Esophagus muscularis mucosa (tissue), 3 donors: ENCODE data around the gene C19orf53.

ENCODE experiments used
- CTCF ChIP-seq, 3 experiments: fragments of 200-600 bp in 2 of 3; fragments of 450-650 bp in 1 of 3; sonication (generic) in 2 of 3; IDR thresholded peaks; one replicate each; pipeline ENCODE4 v1.5.1; 2017 to 2019; ENCODE audit warnings: antibody characterized with exemption in 3 of 3, mild to moderate bottlenecking in 2 of 3, moderate library complexity in 1 of 3
- POLR2A ChIP-seq: fragments of 450-650 bp; IDR thresholded peaks from one replicate; pipeline ENCODE4 v1.6.1; 2017; ENCODE audit warnings: antibody characterized with exemption, moderate library complexity, mild to moderate bottlenecking, low read depth

GRCh38 chr19:13727798-13728197 is 46.5 kb upstream of the C19orf53 start:
- TF ChIP-seq CTCF (IDR thresholded peaks at IDR 0.05) (no peak), POLR2A (no peak)
